Loucy (cell line): Measurements from ENCODE around the gene ENOX1.

ENCODE experiments used
- H2AFZ ChIP-seq: fragments of 200-600 bp; sonication (generic); 2 replicates; pipeline ENCODE4 v1.6.0; 2016; ENCODE audit warnings: antibody characterized with exemption, mild to moderate bottlenecking, low read length, moderate library complexity
- H3F3A ChIP-seq: fragments of 200-600 bp; 2 replicates; pipeline ENCODE4 v1.6.0; 2016; ENCODE audit warnings: antibody characterized with exemption, low read depth, mild to moderate bottlenecking
- H3K27me3 ChIP-seq: fragments of 200-600 bp; sonication (generic); 2 replicates; pipeline ENCODE4 v1.6.1; 2014; ENCODE audit warnings: low read length, mild to moderate bottlenecking; ENCODE audit not compliant: insufficient read depth, poor library complexity, severe bottlenecking
- H3K36me3 ChIP-seq: fragments of 200-600 bp; sonication (generic); 2 replicates; pipeline ENCODE4 v1.6.1; 2016; ENCODE audit warnings: low read length; ENCODE audit not compliant: insufficient read depth
- H3K4me1 ChIP-seq: fragments of 200-600 bp; sonication (generic); 2 replicates; pipeline ENCODE4 v1.5.1; 2014; ENCODE audit warnings: low read length, mild to moderate bottlenecking; ENCODE audit not compliant: insufficient read depth, poor library complexity, severe bottlenecking
- H3K4me2 ChIP-seq: fragments of 200-600 bp; sonication (generic); 2 replicates; pipeline ENCODE4 v1.6.0; 2014; ENCODE audit warnings: antibody characterized with exemption, low read length, low read depth, mild to moderate bottlenecking; ENCODE audit not compliant: poor library complexity, severe bottlenecking
- H3K4me3 ChIP-seq: fragments of 200-600 bp; sonication (generic); 2 replicates; pipeline ENCODE4 v1.5.1; 2014; ENCODE audit warnings: low read length, mild to moderate bottlenecking, mixed read lengths; ENCODE audit not compliant: poor library complexity, severe bottlenecking
- H3K79me2 ChIP-seq: fragments of 200-600 bp; sonication (generic); 2 replicates; pipeline ENCODE4 v1.6.1; 2014; ENCODE audit warnings: low read length; ENCODE audit not compliant: insufficient read depth
- H3K9ac ChIP-seq: fragments of 200-600 bp; sonication (generic); 2 replicates; pipeline ENCODE4 v1.6.0; 2014; ENCODE audit warnings: mild to moderate bottlenecking, low read depth, low read length, moderate library complexity; ENCODE audit not compliant: poor library complexity, severe bottlenecking
- H3K9me2 ChIP-seq: fragments of 200-600 bp; sonication (generic); replicated peaks from 2 replicates; pipeline ENCODE4 v1.6.1; 2016; ENCODE audit warnings: low read depth, low read length, mixed read lengths
- H3K9me3 ChIP-seq: fragments of 200-600 bp; sonication (generic); 2 replicates; pipeline ENCODE4 v1.6.1; 2014; ENCODE audit warnings: mild to moderate bottlenecking, antibody characterized with exemption, low read length, low read depth; ENCODE audit not compliant: insufficient read depth
- H4K20me1 ChIP-seq: fragments of 200-600 bp; sonication (generic); 2 replicates; pipeline ENCODE4 v1.6.0; 2014; ENCODE audit warnings: antibody characterized with exemption, low read length, mild to moderate bottlenecking; ENCODE audit not compliant: insufficient read depth, poor library complexity, severe bottlenecking
- CTCF ChIP-seq: fragments of 200-600 bp; sonication (generic); conservative IDR thresholded peaks from 2 replicates; pipeline ENCODE4 v1.5.1; 2014; ENCODE audit warnings: mild to moderate bottlenecking, antibody characterized with exemption, low read length
- EZH2phosphoT487 ChIP-seq: fragments of 200-600 bp; IDR thresholded peaks from 2 replicates; pipeline ENCODE4 v1.6.1; 2018; ENCODE audit warnings: antibody characterized with exemption, mild to moderate bottlenecking, moderate library complexity, borderline replicate concordance

Gene ENOX1

GRCh38 chr13:43475140-43475539 lies 311.6 kb downstream of the ENOX1 start:
- no peaks in the 10 kb centered on the region for H3K9me2 ChIP-seq
- H3F3A ChIP-seq, result no peaks in the 10 kb centered on the region
- no peaks in the 10 kb centered on the region for H3K9me3 ChIP-seq
- H3K4me2 ChIP-seq, result no peak overlapping the region
- no peaks in the 10 kb centered on the region for H3K27me3 ChIP-seq
- no peak overlapping the region for H2AFZ ChIP-seq
- TF ChIP-seq EZH2phosphoT487 (no peak), CTCF (no peak)
- no peak overlapping the region for H3K9ac ChIP-seq
- H3K79me2 ChIP-seq, result no peaks in the 10 kb centered on the region
- no peaks in the 10 kb centered on the region for H4K20me1 ChIP-seq
- no peak overlapping the region for H3K4me3 ChIP-seq
- H3K4me1 ChIP-seq, result no peaks in the 10 kb centered on the region
- H3K36me3 ChIP-seq, result no peaks in the 10 kb centered on the region

- Histone ChIP-seq H3K27me3 (no peaks in the 10 kb centered on the region), H3K79me2 (no peaks in the 10 kb centered on the region), H4K20me1 (no peaks in the 10 kb centered on the region), H3K4me1 (no peaks in the 10 kb centered on the region), H3K36me3 (no peaks in the 10 kb centered on the region), H3K9ac (no peak overlapping the region), H3K9me3 (no peaks in the 10 kb centered on the region), H3K4me3 (no peak overlapping the region), H2AFZ (no peak overlapping the region), H3K9me2 (no peaks in the 10 kb centered on the region), H3F3A (no peaks in the 10 kb centered on the region), H3K4me2 (no peak overlapping the region)
- no peak for TF ChIP-seq EZH2phosphoT487
- TF ChIP-seq CTCF, result no peak
These were observed 313.3 kb downstream of the ENOX1 start for GRCh38 chr13:43473437-43473836.

DNA sequence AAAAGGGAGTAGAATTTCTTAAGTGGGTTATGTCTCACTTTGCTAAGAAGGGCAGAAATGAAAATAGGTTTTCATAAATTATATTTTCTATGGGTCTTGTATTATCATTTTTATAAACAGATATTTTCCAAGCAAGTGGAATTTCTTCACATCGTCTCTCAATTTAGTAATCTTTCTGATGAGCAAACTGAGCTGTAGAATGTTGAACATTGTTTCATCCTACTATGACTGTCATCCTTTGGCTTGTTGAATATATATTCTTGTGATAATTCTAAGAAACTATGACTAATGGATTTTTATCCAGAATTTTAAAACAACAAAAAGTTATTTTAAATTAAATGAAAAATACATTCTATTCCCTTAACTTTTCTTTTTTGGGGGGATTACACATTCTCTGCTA lies 313.8 kb downstream of the ENOX1 start:
- Histone ChIP-seq H3K4me2 (no peak overlapping the region), H3K9me2 (no peaks in the 10 kb centered on the region)

More for the DNA sequence above, 313.8 kb downstream of the ENOX1 start:
- no peak for TF ChIP-seq EZH2phosphoT487
- TF ChIP-seq CTCF, result no peak
- Histone ChIP-seq H3K4me3 (no peak overlapping the region), H3K79me2 (no peaks in the 10 kb centered on the region), H3K36me3 (no peaks in the 10 kb centered on the region), H3K9ac (no peak overlapping the region), H2AFZ (no peak overlapping the region), H3K4me1 (no peaks in the 10 kb centered on the region), H3F3A (no peaks in the 10 kb centered on the region), H3K27me3 (no peaks in the 10 kb centered on the region), H3K9me3 (no peaks in the 10 kb centered on the region), H4K20me1 (no peaks in the 10 kb centered on the region)
